Erythroblast (primary cell): ENCODE data around the gene FRMD5.

Experiments
- GATA1 ChIP-seq: IDR thresholded peaks from 2 replicates; pipeline ENCODE4 v1.6.1; 2011; ENCODE audit warnings: low read depth, mild to moderate bottlenecking, control low read depth, low read length, moderate library complexity
- POLR2A ChIP-seq: IDR thresholded peaks from 2 replicates; pipeline ENCODE4 v1.6.1; 2011; ENCODE audit warnings: mild to moderate bottlenecking, low read length

- TF ChIP-seq POLR2A (no peak), GATA1 (no peak)
Observed at GRCh38 chr15:43911235-43911781, 283.8 kb downstream of the FRMD5 start.
